ENCODE results near the gene GBP1.
"Not testable (repeated sequence)": the region's sequence is repeated elsewhere in the genome, so short reads cannot be mapped to it uniquely, and the experiment has no call there.

GBP1 gene, protein sequence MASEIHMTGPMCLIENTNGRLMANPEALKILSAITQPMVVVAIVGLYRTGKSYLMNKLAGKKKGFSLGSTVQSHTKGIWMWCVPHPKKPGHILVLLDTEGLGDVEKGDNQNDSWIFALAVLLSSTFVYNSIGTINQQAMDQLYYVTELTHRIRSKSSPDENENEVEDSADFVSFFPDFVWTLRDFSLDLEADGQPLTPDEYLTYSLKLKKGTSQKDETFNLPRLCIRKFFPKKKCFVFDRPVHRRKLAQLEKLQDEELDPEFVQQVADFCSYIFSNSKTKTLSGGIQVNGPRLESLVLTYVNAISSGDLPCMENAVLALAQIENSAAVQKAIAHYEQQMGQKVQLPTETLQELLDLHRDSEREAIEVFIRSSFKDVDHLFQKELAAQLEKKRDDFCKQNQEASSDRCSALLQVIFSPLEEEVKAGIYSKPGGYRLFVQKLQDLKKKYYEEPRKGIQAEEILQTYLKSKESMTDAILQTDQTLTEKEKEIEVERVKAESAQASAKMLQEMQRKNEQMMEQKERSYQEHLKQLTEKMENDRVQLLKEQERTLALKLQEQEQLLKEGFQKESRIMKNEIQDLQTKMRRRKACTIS

DNA sequence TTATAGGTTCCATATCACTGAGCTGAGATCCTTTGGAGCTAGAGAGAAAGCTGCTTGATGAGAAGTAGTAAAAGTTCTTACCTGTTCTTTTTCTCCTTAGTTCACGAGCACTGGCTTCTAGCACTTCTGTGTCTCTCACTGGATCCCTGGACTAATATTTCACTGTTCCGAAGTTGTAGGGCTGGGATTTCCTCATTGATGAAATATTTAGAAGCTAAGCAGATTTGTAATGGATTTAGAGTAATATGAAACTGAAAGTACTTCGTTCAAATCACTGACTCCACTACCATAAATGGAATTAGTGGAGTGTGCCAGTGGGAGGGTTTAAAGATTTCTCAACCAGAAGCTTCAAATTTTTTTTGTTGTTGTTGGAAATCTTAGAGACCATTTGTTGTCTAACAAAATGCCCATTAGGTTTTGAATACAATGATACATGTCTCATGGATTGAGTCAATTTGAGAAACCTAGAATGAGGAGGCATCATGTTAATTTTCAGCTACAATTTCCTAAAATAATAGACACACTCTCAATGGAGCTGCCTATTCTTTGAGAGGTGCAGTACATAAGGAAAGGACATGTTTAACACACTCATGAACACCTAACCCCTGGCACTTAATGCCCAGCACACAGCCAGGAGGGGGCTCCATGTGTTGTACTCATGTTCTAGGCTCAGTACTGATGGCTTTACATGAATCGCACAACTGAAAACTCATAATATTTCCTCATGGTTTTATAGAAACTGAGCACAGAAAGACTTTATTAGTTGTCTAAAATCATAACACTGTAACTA is at the start of gene GBP1:
TSS of gene GBP1 (minus strand) at position 130 of the 790 bp plus-strand sequence. CDS start 1,974 bp downstream, outside the sequence.
- DNase-seq = no peak

DNA sequence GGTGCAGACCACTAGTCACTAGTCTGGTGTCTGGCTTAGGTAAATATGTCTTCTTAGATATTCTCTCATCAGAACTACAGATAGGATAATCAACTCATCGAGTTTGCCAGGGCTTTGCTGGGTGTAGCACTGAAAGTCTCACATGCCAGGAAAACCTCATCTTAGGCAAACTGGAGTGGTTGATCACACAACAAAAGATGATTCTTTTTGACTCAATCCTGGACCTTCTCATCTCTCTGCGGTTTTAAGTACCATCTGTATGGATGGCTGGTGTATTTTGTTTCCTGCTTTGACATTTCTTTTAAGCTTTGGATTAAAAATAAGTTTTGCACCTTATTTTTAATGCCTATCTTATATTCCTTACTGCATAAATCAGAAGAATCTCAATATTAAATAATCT is 49.7 kb upstream of the GBP1 start:
- DNase-seq = no peak

DNA sequence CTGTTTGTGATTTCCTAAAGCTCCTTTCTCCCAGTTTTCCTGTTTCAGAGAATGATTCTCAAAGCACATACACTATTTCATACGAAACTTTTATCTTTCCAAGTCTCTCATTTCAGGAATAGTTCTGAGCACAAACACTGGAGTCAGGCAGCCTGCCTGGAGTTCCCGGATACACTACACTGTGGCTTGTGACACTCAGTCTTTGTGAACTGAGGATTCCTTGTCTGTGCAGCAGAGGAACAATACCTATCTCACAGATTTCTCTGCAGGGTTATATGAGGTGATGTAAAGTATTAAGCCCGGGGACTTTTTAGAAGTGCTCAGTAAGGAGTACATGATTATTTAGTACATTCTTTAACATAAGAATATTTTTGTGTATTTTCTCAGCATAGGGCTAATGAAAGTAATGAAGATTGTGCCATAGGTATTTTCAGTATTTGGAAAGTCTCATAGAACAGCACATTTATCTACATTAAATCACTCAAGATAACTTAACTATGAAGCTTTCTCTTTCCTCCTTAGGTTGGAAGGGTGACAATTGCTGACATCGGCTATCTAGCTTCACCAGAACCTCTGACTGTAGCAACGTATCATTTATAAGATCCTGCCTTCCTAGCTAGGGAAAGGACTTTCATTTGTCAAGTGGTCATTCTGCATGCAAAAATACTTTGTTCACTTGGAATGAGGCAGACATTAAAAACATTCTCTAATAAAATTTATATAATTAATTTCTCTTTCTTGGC is 48.0 kb upstream of the GBP1 start:
- no peak for DNase-seq

DNA sequence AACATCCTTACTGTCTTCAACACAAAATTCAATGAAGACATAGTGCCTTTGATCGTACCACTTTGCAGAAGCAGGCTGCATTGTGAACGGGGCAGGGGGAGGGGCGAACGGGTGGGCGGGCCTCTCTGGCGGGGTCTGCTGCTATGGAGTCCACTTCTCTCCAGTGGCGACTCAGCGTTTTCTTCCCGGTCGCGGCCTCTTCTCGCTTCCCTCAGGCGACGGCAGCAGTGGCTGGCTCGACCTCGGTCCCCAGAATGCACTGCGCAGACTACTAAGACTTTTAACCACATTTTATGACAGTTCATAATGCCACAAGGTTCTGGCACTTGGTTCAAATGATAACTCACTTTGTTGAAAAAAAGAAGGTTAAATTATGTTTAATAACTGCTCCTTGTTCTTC is 39.7 kb upstream of the GBP1 start:
- DNase-seq = no peak

DNA sequence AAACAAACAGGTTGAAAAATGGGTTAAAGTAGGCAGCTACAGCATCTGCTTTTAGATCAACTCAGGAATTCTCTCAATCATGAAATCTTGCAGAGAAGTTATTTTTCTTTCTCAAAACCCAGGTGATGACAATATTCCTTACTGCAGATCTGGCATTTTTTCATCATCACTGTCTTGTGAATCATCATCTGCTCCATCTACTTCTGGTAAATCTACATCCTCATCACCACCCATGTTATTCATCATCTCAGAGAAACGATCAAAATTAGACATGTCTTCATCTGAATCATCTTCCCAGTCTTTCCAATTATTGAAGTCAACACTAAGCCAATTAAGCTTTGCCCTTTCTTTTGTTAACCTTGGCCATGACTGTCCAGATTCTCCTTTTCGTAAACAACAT is 39.1 kb upstream of the GBP1 start:
- DNase-seq = no peak

DNA sequence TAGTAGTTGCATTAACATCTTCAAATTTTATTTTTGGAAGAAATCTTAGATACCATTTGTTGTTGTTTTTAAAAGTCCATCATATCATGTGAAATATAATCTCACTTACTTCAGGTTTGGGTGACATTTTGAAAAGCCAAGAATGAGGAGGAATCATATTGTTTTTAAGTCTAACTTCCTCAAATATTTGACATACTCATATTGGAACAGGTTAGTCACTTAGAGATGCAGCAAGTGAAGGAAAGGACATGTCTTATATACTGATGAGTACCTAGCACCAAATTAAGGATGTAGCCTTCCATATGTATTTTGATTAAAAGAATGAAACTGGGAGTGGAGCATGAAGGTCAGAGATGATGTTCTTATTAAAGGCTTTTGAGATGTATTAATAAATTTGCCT is 37.0 kb upstream of the GBP1 start:
- no peak for DNase-seq

DNA sequence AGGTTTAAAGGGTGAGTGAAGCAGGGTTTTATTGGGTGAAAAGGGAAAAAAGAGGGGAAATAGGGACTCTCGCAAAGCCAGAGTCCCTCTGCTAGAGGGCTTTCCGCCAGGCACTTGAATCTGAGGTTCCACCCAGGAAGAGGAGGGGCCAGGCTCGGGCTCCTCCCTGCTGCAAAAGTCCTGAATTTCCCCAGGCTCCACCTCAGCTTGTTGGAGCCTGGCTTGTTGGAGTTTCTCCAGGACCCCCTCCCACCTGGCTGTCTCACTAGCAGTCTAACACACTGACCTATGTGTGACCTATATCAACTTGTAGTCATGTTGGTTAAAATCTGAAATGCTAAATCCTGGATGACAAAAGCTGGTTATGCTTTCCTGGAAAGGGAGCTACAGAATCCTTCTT is 35.4 kb upstream of the GBP1 start:
- DNase-seq = no peak

DNA sequence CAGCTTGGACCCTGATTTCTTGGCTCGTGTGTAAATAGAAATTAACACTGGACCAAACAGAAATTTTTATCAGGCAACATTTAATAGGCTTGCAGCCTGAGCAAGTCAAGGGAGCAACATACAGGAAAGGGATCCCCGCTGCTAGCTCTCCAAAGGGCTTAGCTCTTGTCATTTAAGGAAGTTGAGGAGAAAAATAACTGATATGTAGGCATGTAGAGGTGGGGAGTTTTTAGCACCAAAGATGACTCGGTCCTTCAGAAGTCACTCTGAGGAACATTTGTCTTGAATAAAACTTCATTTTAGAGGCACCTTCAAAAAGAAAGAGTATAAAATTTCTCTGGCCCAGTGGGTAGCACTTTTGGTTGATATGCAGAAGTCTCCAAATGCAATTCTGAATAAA is 33.8 kb upstream of the GBP1 start:
- no peak for DNase-seq

DNA sequence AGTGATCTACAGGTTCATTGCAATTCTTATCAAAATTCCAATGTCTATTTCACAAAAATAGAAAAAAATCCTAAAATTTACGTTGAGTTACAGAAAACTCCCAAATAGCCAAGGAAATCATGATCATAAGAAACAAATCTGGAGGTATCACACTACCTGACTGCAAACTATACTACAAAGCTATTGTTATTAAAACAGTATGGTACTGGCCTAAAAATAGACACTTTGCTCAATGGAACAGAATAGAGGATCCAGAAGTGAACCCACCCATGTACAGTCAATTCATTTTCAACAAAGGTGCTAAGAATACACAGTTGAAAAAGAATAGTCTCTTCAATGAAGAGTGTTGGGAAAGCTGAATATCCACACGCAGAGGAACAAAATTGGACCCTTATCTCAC is 30.7 kb upstream of the GBP1 start:
- DNase-seq = no peak

DNA sequence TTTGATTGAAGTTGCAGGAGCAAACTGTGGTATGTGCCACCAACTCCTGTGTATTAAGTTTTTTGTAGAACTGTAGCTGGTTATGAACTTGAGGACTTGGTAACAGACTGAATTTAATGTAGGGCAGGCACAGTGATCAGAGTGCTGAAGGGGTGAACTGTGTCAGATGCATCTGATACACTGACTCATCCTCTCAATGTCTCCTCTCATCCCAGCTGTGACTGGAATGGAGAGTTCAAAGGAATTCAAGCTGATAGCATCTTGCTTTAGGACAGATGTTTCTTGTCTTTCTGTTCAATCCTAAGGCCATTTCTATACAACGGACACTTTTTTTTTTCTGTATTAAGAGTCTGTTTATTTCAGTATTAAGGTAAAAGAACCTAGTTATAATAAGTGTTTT is 25.0 kb upstream of the GBP1 start:
- no peak for DNase-seq

DNA sequence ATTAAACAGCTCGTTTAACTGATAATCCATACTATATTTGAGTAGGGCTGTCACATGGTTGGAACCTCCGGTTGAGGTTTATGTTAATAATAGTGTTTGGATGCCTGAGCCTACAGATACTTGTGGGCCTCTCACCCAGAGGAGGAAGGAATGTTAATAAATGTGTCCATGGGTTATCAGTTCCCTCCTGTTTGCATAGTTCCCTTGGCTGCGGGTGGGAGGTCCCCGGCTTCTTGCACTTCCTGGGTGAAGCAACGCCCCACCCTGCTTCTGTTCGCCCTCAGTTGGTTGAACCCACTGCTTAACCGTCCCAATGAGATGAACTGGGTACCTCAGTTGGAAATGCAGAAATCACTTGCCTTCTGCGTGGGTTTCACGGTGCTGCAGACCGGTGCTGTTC is 23.6 kb upstream of the GBP1 start:
- DNase-seq = no peak

DNA sequence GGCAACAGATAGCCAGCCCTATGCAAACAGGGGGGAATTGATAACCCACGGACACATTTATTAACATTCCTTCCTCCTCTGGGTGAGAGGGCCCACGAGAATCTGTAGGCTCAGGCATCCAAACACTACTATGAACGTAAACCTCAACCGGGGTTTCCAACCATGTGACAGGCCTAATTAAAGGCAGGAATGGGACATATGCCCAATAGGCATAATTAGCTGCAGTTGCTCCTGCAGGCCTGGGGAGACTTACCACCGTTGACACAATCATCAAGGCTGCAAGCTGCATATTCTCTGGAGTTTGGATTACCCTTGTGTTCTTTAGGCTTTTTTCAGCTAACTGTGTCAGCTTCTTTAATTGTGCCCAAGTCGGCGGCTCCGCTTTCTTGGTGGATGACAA is 22.2 kb upstream of the GBP1 start:
- DNase-seq = no peak

DNA sequence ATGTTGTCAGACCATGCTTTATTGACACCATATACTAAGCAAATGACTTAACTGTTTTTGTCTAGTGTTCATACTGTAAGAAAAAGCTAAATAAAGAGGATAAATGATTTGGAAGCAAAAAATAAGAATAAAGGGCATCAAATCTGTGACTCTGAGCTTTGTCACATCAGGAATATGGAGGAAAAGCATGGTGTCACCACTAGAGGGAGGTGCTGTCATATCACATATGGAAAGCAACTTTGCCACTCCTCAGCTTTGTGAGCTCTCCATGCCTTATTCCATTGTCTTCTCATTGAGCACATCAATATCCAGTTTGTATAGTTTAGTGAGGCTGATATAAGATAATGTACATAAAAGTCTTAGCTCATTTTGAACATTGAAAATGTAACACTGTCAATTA is 20.8 kb upstream of the GBP1 start:
- DNase-seq = peak; percentile 33

DNA sequence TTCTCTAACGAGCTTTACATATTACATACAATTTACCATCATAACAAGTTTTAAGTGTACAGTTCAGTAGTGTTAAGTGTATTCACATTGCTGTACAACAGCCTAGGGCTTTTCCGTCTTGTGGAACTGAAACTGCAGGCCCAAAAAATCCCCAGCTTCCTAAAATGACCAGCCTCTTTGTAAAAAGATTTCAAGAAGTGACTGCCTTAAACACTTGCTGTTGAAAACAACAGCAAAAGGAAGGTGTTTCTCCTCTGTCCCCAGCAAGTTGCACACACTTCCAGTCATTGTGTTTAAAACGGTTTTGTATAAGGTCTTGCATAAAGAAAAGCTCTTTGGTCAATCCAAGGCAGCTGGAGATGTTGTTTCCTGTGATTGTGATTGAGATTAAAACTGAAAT is 16.0 kb upstream of the GBP1 start:
- no peak for DNase-seq

DNA sequence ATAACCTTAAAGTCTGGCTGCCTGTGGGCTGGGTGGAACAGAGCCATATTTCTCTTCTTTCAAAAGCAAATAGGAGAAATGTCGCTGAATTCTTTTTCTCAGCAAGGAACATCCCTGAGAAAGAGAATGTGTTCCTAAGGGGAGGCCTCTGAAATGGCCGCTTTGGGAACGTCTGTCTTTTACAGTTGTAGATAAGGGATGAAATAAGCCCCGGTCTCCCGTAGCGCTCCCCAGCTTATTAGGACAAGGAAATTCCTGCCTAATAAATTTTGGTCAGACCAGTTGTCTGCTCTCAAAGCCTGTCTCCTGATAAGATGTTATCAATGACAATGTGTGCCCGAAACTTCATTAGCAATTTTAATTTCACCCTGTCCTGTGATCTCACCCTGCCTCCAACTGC is 15.1 kb upstream of the GBP1 start:
- DNase-seq = not testable (repeated sequence)

DNA sequence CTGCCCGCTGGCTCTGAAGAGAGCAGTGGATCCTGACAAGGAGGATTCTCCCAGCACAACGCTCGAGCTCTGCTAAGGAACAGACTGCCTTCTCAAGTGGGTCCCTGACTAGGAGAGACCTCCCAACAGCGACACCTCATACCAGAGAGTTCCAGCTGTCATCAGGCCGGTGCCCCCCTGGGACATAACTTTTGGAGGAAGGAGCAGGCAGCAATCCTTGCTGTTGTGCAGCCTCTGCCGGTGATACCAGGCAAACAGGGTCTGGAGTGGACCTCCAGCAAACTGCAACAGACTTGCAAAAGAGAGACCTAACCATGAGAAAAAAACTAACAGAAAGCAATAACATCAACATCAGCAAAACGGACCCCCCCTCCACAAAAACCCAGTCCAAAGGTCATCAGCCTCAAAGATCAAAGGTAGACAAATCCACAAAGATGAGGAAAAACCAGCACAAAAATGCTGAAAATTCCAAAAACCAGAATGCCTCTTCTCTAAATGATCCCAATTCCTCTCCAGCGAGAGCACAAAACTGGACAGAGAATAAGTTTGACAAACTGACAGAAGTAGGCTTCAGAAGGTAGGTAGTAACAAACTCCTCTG is 7.6 kb upstream of the GBP1 start:
- not testable (repeated sequence) for DNase-seq

DNA sequence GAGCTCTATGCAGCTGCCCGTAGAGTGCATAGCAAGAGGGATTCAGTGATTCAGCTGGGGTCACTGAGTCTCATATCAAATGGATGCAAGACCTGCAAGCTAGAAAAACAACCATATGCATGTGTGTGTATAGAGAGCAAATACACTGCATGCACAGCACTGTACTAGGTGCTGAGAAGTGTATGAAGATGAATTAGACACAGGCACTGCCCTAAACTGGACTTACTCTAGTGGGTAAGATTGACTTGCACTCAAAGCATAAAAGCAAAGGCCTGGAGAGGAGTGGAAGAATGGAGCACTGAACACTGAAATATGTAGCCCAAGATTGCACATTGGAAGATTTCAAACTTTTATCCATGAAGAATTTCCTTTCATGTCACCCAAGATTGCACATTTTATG is 5.5 kb upstream of the GBP1 start:
- no peak for DNase-seq

DNA sequence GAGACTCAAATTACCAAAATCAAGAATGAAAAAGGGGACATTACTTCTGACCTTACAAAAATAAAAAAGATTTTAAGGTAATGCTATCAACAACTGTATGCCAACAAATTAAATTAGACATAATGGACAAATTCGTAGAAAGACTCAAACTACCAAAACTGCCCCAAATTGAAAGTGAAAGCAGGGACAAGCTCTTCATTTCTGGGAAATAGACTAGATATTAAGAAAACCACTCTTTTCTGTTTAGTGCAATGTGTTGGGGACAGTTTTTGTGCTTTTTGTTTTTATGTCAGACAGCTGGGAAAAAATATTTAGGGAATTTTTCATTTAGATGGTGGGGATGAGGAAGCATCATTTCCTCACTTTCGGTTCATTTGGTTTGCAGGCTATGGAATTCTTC is 4.9 kb upstream of the GBP1 start:
- no peak for DNase-seq

DNA sequence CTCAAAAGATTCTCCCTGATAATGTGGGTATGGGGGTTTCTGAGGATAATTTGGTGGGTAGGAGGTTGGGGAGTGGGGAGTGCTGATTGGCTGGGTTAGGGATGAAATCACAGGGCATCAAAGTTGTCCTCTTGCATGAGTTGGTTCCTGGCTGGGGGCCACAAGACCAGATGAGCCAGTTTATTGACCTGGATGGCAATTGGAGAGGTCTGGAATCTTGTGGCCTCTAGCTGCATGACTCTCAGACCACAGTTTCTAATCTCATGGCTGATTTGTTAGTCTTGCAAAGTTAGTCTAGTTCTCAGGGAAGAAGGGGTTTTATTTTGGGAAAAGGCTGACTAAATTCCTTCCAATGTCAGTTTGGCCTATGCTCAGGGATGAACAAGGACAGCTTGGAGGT is 3.3 kb upstream of the GBP1 start:
- no peak for DNase-seq

DNA sequence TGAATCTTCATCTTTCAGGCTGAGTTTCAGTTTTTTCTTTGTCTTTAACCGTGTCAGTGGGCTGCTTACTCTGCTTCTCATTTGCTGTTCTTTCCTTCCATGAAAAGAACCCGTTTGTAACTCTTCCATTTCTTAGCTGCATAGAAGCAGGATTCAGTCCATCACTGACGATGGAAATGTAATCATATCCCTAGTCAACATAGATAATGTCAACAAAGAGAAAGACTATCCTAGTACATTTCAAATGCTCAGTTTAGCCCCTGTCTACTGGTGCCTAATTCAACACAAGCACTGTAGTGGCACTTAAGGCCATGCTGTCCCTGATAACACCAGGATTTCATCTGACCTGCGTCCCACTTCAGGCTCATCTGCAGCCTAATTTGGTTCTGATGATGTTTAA is 376 bp downstream of the GBP1 start:
- DNase-seq = no peak

DNA sequence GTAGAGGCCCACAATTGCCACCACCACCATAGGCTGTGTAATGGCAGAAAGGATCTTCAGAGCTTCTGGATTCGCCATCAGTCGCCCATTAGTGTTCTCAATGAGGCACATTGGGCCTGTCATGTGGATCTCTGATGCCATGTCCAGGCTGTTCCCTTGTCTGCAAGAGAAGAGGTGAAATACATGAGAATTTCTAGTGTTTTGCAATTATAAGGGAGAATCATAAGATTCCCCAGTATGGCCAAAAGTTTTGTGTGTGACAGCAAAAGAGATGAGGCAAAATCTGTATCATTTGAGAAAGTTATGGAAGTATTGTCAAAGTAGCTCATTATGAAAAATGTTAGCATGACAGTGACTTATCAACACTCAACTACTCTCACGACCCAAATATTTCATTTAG is 1.9 kb downstream of the GBP1 start:
- DNase-seq = no peak

DNA sequence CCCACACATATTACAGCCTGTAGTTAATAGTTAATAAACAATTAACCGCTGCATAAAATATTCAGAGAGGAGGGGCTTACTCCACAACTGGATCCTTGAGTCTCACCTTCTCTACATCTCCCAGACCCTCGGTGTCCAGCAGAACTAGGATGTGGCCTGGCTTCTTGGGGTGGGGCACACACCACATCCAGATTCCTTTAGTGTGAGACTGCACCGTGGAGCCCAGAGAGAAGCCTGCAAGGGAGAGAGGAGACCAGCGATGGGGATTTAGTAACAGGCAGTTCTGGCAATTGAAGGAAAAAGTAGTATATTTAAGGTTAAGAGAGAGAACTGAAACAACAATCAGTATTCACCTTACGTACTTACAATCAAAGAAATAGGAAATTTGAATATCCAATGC is 4.9 kb downstream of the GBP1 start:
- no peak for DNase-seq

DNA sequence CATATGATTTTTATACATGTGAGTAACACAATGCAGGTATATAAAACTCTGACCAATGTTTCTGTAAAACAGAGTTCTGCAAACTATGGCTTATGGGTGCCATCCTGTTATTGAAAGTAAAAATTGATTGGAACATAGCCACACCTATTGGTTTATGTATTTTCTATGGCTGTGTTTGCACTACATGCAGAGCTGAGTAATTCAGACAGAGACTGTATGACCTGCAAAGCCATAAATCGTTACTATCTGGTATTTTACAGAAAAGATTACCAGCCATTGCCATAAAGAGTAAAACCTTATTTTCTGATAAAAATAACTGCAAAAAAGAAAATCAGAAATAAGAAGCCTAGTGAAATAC is 13.1 kb downstream of the GBP1 start:
- DNase-seq = no peak

All from GDM1 (cell line).